HG02885 (cell line): ENCODE results near the gene NFIB.

Source experiments
- ATAC-seq: cut with Tn5 transposase; IDR thresholded peaks from one replicate; pipeline ENCODE4 v1.9.1; 2021; ENCODE audit warnings: mild to moderate bottlenecking; ENCODE audit not compliant: unreplicated experiment, poor library complexity

The NFIB gene

DNA sequence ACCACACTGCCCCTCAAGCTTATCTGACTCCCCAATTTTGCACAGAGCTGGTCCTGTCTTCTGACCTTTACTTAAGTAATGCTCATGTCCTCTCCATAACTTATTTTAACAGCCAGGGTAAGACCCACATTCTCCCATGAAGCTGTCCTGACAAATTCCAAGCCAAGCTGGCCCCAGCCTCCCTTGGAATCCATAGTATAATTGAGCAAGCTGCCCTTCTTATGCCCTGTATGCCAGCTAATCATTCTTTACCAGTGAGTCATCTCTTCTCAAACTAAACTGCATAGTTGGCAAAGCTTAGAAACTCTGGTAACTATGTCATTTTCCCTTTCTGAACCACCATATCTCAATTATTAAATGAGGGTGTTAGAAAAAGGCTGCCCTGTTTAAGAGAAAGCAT lies 92.4 kb downstream of the NFIB start:
- no peak for ATAC-seq

DNA sequence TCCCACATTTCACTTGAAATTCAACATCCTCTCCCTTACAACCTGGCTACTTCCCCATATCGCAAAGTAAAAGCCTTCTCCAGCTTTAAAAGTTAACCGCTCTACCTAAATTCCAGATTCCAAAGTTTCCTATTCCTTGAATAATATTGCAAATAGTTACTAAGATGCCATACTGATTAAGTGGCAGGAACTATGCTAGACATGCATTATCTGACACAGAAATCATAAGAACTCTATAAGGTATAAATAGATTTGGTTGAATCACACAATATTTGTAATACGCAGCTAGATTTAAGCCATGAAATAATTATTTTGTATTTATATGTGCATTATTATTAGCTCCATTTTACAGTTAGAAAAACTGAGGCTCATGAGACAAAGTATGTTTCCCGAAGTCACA lies 92.8 kb downstream of the NFIB start:
- no peak for ATAC-seq

DNA sequence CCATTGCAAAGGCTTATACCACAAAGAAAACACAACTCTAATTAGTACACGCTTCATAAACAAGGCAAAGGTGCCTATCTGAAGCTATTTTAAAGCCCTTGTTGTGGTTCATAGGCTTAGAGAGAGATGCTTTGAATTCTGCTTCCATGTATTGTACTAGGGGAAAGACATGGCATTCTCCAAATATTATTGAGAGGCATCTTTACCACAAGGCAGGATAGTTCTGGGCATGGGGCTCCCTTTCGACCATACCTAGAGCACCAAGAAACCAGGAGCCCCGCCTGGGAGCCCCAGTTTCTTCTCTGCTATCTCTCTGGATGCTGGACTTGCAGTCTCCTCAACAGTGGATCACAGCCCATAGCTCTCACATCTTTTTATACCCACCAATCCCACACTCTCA lies 93.7 kb downstream of the NFIB start:
- ATAC-seq: no peak

DNA sequence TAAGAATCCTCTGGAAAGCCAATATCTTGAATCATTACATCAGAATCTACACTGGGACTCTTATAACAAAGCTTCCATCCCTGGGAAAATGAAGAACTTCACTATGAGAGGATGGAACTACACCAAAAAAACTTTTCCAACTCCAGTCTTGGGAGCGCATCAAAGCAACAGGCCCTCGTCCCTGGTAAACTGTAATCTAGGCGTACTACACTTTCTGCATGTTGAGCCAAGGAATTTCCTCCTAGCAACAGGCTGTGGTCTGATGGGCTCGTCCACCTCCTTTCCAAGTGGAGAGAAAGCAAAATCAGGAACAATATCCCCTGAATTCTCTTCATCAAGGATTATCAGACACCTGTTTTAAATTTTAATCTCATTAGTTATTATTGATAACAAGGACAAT lies 94.1 kb downstream of the NFIB start:
- no peak for ATAC-seq

DNA sequence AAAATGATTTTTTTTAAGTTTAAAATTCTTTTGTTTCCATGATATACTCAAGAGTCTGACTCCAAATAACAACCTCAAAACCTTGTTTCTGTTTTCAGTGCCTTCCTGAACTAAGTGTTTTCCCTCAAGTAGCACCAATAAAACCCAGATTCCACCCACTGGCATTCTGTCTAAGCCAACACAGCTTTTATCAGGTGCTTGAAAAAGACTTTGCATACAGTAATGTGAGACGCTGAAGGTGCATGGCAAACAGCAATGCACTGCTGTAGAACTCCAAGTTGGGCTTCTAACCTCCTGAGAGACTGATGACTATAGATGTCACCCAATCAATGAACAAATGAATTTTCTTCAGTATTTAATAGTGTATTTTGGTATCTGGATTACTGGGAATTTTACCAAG lies 95.7 kb downstream of the NFIB start:
- no peak for ATAC-seq

DNA sequence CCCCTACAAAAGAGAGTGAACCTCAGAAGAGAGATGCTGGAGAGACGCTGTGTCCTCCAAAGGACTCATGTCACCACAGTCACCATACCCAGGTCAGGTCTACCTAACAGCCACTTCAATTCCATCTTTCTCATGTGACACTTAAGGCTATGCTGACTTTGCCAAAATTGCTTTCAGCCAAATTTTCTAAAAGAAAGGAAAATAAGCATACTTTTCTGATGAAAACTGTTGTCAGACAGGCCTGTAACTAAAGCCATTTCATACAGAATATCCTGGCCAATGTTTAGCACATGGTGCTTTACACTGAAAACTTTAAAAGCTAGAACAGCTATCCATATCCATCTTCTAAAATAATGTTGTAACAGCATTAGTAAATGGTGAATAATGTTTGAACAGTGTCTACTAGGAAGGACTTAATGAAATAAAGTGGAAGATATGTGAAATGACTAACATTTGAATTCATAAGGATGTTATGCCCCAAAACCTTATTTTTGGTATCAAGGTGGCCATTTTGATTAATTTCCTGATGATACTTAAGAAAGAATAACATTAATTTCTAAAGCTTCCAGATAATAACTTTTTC lies 97.2 kb downstream of the NFIB start:
- no peak for ATAC-seq

DNA sequence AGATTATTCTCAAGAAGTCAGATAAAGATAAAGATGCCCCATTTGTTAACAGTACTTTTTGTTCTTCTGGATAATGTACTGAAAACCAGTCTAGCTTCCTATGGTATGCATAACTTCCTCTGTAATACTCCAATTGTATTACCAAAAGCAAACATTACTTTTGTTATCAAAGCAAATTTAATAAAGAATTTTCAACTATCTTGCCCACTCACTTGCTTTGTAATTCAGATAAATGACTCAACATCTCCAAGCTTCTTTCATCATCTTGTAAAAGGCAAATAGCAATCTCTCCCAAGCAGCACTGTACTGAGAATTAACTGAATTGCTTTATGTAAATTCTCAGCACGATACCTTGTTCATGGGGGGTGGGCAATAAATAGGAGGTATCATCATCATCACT lies 98.3 kb downstream of the NFIB start:
- no peak for ATAC-seq

DNA sequence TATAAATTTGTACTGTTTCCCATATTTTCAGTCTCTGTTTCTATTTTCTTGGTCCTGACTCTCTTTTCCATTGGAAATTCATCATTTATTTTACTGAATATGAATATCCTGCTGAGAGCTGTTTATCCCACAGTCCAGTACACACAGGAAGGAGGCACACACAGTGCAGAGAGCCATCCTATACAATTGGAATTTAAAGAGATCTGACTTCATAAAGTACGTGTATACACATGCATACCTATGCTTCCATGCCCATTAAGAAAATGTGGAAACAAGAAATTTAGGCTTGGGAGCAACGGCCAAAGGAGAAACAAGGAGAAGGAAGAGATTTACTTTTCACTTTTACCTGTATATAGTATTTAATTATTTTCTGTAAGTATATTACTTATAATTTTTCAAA lies 99.2 kb downstream of the NFIB start:
- ATAC-seq: no peak

DNA sequence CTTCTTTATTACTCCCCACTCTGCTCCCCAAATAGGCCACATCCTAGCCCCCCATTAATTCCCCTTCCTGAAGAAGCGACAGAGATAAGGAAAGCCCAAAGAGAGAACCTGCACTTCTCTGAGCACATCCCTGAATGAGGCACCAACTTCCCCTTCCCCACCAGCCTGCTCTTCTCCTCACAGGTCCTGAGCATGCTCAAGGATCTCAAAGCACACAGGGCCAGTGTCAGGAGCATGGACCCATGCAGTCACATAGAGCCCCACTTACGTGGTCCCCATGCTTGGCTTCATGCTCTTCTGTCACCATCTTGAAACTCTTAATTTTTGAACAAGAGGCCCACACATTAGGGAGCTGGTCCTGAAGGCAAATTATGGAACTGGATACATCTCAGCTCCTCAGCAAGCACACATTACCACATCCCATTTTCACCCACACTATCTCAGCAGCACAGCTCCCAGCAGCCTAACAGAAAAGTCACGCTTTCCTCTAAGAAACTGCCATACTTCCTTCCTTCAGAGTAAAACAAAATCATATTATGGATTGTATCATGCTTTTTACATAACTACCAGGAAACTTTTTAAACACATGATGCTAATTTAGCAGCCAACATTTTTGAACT lies 99.8 kb downstream of the NFIB start:
- no peak for ATAC-seq

DNA sequence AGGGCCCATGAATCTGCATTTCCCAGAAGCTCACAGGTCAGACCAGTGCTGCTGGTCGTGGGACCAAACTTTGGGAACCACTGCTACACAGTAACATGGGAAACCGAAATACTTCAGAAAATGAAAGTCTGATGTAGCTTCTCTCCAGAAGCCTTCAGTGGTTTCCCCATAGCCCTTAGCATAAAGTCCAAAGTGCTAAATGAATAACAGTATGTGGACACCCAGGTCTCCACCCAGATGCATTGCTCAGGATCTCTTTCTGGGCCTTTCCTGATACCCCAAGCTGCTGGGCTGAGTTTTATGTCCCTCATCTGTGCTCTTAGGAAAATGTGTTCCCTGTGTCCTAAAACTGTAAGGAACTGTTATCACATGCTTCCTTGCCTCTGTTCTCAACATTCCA lies 100.4 kb downstream of the NFIB start:
- no peak for ATAC-seq

DNA sequence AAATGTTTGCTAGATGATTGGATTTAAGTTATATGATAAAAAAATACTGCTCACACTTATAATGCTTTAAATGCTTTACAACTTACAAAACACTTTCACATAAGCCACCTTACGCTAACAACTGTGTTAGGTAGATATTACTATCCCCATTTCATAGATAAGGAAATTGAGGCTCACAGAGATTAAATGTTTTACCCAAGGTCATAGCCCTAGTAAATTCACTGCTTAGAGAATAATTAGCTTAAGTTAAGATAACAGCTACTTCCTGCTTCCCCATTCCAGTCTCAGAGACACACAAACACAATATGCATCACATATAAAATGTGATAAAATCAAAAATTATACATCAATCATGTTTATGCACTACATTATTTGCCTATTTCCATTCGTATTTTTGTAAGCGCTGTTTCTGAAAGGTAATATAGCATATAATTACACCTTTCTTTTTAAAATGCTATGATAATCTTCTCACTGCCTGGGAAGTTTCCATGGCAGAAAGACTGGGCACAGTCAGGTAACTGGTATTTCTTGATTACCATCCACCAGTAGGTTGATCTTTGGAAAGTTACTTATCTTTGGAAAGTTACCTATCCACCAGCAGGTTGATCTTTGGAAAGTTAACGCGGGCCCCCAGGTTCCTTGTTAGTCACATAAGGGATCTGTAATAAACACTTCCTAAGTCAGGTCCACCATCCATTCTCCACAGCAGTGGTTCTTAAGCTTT lies 101.1 kb downstream of the NFIB start:
- ATAC-seq: no peak

DNA sequence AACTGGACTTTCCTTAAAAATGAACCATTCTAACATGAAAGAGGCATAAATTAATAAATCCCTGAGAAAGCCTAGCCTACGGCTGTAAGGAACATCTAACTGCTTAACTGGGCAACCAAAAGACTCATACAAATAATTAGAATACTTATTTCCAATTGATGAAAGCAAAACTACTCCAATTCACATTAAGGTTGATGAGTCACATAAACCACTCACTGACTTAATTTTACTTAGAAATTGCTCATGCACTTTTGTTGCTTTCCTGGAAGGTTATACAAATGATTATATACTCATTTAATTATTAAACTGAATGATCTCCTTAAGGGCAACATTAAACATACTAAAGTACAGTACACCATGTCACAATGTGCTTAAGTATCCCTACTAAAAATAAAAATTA lies 101.9 kb downstream of the NFIB start:
- ATAC-seq: no peak

DNA sequence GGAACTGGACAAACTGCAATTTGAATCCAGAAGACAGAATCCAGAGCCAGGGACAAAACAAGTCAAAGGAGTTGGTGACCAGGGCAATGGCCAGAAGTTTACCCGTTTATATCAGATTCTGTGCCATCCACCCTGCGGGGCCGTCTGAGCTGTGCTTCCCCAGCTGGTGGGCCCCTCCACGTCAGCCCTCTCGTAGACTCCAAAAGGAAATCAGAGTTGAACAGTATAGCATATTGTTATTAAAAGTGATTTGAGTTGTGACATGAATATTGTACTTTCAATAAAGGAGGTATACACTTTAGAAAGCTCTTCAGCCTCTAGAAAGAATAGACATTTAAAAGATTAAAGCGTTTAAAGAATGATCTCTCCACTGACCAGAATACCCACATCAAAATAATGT lies 102.4 kb downstream of the NFIB start:
- no peak for ATAC-seq

DNA sequence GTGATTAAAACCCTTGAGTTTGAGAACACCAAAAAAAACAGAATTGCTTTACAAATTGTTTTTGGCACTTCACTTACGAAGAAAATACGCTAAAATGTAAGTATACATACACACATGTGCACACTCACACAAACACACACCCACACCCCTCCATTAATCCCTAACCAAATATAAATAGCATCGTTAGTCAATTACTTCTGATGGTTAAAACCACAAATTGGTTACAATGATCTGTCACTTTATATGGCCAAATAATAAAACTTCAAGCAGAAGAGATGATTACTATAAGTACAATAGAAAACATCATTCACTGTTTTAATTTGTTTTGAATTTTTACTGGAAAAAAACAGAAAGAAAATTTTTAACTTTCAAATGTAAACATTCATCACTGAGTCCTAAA lies 103.5 kb downstream of the NFIB start:
- ATAC-seq: no peak

DNA sequence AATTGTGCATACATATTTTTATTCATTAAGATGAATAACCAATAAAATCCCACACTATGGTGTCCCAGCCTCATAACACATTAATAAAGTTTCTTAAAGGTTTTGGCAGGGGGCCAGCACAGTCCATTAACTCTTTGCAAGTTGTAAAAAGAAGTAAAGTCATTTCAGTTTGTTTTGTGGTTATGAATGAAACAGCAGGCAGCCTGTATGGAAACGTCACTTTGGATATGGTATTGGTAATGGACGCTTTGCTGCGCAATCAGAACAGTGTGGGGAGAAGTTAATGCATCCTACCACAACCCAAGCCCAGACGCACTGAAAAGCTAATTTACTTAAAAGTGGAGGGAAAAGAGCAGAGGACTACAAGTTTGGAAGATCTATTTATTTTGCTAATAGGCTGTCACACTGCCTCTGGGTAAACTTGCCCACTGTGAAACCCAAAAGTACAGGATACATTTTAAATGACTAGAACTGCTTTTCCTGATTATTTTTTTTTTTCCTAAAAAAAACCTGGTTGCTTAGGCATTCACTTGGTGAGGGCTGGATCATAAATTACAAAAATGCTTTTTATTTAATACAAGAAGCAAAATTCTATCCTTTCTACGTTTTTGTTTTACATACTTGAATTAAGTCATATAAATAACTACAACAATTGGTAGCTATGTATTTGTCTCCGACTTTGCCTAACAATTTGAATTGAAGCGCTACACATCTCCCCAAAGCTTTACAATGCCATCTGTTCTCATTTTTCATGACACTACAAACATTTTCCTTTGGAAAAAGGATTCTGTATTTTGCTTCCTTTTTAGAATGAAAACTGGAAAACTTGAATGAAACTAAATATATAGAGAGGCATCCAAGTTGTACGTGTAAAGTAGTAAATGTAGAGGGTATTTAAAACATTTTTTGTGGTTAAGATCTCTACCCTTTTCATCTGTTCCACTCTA lies 104.3 kb downstream of the NFIB start:
- ATAC-seq: no peak

DNA sequence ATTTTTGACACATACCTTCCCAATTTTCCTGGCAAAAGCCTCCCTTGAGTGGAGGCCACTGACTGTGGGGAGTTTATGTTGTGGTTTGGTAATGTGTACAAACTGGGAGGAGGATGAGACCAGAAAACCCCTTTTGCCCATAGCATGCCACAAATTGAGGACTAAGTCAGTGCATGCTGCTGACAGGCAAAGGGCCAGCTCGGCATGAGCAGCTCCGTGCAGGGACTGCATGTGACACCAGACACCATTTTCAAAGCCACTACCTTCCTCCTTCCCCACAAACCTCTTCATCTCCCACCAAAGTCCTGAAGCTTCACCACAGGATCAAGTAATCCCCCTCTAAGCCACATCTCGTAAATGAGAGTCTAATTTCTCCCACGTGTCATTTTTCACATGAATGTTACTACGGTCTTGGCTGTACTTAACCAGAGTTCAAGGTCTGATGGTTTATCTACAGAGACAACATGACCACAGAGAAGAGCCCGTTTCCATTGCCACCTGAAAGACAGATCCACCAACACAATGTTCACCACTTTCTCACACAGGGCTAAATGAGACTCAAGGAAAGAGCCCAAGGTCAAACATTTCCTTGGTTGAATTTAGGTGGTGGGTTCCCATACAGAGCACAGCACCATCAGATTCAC lies 106.5 kb downstream of the NFIB start:
- no peak for ATAC-seq

DNA sequence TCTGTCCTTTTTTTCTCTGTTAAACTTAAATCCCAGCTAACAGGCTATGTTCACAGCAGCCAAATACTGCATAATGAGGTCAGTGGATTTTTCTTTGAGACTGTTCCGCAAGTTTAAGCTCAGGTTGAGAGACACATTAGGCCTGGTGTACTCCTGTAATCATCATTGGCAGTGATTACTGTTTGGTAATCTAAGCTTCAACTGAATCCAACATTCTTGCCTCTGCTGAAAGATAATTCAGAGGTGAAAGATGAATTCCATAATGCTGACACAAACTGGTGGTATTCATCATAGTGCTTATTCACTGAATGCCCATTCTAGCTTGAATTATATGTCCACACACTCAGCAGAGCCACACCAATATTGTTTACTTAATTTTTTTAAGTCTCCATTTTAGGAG lies 108.5 kb downstream of the NFIB start:
- no peak for ATAC-seq

DNA sequence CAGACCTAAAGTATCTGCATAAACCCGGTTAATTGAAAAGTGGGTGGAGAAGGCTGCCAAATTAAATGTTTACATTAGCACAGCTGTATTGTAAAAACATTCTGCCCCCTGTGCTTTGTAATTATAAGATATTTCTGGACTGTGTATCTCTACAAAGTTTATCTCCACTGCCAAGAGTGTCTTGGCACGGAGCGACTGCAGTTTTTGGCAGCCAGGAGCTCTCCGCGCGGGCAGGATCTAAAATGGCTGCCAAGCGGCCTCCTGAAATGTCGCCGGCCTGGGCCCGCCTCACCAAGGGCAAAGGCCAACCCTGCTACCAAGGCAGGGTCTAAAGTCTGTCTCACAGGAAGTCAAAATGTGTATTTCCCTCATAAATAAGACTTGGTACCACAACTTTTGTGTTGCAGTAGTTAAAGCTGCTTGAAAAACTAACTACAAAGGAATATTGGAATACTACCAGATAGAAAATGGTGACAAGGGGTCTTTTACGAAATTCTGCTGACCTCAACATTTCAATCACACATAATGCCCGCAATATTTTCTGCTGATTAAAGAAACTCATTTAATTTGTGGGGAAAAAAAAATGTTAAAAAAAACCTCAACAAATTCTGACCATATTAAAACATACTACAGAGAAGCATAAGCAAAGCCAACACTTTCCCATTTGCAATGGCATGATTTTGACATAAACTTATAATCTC lies 110.4 kb downstream of the NFIB start:
- no peak for ATAC-seq

DNA sequence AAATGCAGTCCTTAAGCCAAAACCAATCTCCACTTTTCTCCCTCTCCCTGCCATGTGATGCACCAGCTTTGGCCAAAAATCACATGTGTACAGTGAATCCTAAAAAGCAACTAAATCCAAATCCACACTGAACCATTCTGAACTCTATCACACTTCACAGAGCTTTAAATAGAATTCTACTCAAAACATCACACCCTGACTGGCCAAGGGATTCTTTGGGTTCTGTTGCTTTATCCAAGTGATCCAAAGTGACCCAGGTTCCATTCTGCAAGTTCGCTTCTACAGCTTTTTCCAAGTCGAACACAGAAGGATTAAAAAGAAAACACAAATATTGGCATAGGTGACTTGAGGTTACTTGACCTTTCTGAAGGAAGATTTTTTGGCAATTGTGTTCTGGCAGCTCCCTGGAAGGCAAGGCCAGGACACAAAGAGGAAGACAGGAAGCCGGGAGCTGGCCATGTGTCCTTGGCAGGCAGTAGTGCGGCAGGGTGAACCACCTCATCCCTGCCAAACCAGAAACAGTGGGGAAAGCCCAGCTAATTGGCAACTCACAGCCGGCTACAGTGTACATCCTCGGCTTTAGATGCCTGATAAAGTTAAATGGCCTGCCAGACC lies 115.0 kb downstream of the NFIB start:
- no peak for ATAC-seq
